ENCODE data around the gene DDB1. TPM values are rescaled to one million over a fixed set of nuclear protein-coding genes. Genes with fewer than 3 reads are reported as not detected.

The DDB1 gene
- polyA plus RNA-seq, 3 donors: 52.2 to 107 (median 87.7) TPM

DNA sequence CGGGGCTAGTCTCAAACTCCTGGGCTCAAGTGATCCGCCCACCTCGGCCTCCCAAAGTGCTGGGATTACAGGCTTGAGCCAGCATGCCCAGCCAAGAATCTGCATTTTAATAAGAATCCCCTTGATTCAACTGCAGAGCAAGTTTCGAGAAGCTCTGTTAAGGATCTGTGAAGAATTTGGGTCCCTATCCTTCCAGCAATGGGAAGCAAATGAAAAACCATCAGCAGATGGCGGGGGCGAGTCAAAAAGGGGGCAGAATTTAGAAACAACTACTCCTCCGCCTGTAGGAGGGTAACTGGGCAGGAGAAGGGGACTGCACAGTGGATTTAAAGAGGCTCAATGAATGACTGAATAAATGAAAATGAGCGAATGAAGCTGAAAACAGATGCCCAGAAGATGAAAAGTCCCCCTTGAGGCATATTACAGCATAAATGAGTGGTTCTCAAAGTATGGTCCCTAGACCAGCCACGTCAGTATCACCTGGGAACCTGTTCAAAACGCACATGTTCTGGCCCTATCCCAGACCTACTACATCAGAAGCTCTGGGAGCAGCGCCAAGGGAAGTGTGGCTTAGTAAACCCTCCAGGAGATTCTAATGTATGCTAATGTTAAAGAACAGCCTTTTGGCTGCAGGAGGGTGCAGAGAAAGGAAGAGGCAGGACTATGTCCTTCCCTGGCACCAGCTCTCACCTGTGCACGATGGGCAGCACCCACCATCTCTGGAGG lies 52.8 kb downstream of the DDB1 start:
- 72 to 88% (median 85%) methylated on average over 12 of the region's 12 CpGs for WGBS, 3 donors
- H3K27ac ChIP-seq (ENCODE audit: low read depth, low read length): no peak overlapping the region

DNA sequence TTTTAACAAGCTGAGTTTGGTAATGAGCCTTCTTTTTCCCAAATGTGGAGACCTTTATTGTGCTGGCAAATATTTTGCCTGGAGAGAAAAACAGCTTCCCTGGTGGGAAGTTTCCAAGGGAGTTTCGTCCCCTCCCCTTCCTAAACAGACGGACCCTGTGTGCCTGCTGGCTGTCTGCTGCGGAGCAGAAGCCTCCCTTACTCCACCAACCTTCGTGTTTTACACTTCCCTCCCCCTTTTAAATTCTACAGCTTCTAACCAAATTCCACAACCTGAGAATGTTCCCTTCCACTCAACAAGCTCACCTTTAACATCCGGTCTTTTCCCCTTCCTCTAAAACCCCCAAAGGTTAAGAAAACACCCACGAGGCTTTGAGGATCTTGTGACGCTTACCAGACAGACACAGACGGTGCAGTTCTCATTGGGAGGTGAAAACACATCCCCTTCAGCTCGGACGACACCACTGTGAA lies 54.9 kb downstream of the DDB1 start:
- no peak overlapping the region for H3K27ac ChIP-seq (ENCODE audit: low read depth, low read length)
- 58 to 74% (median 72%) methylated on average over 10 of the region's 10 CpGs for WGBS, 3 donors

DNA sequence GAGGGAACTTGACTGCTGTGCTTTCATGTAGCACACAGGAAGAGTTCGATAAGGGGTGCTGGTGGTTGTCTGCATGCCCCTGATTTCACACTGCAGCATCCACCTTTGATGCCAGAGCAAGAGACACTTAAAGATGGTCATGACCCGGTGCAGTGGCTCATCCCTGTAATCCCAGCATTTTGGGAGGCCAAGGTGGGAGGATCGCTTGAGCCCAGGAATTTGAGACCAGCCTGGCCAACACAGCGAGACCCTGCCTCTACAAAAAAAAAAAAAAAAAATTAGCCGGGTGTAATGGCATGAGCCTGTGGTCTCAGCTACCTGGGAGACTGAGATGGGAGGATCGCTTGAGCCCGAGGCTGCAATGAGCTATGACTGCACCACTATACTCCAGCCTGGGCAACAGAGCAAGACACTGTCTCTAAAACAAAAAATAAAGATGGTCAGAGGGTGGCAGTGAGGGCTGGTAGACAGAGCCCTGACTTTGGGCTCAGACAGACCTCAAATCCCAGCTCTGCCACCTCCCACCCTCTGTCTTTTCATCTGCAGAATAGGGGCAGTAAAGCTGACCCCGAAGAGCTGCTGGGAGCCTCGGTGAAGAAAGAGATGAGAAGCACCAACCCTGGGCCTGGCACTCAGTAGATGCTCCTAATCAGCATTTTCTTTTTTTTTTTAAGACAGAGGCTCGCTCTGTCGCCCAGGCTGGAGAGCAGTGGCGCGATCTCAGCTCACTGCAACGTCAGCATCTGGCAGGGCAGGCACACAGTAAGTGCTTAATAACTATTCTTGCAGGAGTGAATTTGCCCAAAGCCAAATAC lies 55.5 kb downstream of the DDB1 start:
- H3K27ac ChIP-seq (ENCODE audit: low read depth, low read length): no peak overlapping the region
- WGBS, 3 donors: 87 to 90% (median 90%) methylated on average over 14 of the region's 14 CpGs

DNA sequence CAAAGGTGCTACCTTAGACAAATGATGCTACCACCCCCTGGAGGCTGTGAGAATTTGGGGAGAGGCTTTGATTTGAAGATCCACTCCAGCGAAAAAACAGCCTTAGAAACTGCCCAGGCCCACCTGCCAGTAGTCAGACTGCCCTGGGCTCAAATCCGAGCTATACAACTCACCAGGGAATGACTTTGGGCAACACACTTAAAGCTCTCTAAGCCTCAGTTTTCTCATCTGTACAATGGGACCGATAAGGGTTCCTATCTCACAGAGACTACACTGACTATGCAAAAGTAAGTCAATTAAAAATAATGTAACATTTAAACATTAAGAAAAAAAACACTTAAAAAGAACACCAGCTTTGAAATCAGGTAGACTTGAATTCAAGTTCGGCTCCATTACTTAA lies 57.7 kb downstream of the DDB1 start:
- WGBS, 3 donors: 89 to 96% (median 94%) methylated on average over 4 of the region's 4 CpGs
- no peak overlapping the region for H3K27ac ChIP-seq (ENCODE audit: low read depth, low read length)

DNA sequence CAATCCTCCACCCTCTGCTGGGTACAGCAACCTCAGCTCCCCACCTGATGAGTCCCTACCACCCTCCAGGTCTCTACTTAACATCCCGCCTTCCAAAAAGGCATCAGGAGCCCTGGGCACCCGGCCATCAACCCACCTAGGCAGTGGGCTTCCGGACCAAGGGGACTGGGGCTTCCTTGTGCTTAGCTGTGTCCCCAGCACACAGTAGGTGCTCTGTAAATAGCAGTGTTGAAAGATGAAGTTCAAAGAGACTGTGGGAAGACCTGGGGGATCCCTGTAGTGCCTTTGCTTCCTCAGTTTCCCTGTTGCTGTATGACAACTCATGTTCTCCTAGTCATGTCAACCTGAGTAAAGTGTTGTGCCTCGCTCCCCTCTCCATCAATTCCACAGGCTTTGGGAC lies 58.8 kb downstream of the DDB1 start:
- 90 to 99% (median 95%) methylated on average over 4 of the region's 4 CpGs for WGBS, 3 donors
- no peak overlapping the region for H3K27ac ChIP-seq (ENCODE audit: low read depth, low read length)

DNA sequence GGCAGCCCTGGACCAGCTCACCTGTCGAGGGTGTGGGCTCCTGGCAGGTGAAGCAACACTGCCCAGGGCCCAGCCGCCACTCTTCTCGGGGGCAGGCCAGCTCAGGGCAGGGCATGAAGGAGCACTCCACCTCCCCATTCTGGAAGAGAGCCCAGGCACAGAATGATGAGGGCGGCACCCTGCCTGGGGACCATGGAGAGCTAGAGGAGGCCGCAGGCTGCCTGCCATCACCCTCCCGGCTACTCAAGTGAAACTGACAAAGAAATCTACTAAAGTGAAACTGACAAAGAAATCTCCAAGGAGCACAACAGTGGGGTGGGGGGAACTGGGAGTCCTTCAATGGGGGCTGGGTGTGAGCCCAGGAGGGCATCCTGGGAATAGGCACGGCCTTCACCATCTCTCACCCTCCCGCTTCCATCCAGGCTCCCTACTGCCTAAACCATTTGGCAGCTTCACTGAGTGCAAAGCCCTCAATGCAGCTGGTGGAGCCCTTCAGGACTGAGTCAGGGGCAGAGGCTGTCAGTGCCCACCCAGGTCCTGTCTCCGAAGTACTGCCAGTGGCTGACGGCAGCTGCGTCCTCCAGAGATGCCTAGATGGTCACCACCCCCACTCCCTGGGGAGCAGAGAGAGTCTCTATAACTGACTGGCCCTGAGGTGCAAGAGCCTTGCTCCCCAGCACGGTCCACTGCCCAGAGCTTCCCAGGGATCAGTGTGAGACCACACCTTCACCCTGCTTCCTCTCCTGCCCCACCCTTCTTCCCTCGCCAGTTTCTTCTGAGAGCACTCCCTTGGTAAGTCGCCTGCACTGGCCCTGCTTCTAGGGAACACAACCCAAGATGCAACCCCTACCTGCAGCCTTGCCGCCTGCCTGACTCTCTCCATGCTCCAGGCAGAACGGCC lies 59.5 kb downstream of the DDB1 start:
- WGBS, 3 donors: 71 to 73% (median 73%) methylated on average over 15 to 16 of the region's 16 CpGs
- H3K27ac ChIP-seq (ENCODE audit: low read depth, low read length): no peak overlapping the region

DNA sequence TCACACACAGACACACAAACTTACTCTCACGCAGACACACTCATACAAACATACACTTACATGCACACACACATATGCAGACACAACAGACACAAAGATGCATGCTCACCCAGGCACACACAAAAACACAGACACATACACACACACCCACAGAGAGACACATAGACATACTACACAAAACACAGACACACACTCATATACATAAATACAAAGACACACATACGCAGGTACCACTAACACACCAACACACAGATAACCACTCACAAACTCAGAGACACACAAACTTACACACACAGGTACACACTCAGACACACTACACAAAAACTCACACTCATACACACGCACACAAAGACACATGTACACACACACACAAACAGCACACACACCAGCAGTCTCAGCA lies 60.2 kb downstream of the DDB1 start:
- 91 to 97% (median 95%) methylated on average over 3 of the region's 3 CpGs for whole genome bisulfite sequencing, 3 donors
- no peak overlapping the region for H3K27ac ChIP-seq (ENCODE audit: low read depth, low read length)

DNA sequence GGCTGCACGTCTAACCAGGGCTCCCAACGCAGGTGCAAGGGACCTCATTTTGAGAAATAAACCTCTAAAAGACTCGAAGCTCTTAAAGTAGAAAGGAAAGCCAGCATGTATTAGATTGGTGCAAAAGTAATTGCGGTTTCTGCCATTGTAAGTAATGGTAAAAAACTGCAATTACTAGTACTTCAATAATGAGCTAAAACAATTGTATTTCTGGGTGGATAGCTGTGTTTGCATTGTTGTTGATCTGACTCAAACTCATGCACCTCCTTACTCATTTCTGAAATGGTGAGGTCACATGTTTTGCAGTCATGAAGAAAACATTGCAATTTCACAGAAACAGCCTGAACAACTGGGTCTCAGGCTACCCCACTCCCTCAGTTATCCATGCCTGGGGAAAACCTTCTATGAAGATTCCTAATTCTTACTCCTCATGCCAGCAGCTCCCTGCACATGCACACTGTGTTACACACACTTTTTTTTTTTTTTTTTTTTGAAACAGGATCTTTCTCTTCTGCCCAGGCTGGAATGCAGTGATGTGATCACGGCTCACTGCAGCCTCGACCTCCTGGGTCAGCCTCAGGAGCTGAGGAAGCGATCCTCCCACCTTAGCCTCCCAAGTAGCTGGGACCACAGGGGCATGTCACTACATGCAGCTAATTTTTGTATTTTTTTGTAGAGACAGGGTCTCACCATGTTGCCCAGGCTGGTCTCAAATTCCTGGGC lies 62.4 kb downstream of the DDB1 start:
- H3K27ac ChIP-seq (ENCODE audit: low read depth, low read length): no peak overlapping the region
- 83 to 92% (median 91%) methylated on average over 7 of the region's 7 CpGs for WGBS, 3 donors

DNA sequence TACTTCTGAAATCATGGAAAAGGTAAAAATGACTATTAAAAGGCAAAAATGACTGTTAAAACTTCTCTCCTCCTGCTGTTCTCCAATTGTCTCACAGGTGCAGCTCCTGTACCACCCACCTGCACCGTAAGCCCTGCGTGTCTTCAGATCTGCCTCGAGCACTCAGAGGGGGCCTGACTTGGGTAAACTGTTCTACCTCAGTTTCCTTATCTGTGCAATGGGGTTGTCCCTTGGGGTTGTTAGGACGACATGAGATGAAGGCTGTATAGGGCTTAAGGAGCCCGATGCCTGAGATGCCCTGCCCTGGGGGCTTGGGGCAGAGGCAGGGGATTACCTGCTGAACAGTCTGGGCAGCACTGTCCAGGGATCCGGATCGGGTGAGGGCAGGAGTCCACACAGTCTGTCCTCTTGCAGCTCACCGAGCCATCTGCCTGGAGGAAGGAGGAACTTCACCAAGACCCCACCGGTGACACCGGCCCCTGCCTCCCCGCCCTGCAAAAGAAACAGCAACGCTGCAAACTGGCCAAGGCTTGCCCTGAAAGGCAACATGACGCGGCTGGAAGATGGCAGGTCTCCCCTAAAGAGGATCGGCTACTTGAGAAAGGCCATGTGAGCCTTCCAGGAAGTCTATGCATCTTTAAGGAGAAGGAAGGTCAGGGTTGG lies 64.2 kb downstream of the DDB1 start:
- 87 to 91% (median 90%) methylated on average over 15 of the region's 15 CpGs for WGBS, 3 donors
- H3K27ac ChIP-seq (ENCODE audit: low read depth, low read length): no peak overlapping the region

DNA sequence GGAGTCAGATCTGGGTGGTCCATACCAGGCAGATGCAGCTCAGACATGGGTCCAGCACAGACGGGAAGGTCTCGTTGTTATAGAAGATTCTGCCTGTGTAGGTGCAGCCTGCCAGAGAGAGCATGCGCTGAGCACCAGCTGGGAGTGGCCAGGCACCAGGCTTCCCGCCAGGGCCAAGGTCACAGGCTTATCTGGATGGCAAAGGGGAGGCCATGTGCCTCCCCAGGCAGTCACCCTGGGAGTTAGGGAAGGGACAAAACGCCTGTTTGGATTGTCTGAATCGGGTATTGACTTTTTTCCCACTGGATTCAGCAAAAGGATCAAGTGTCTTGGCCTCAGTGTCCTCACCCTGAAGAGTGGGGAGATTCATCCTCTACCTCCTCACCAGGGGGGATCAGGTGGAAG lies 65.5 kb downstream of the DDB1 start:
- 32 to 68% (median 63%) methylated on average over 6 of the region's 6 CpGs for WGBS, 3 donors
- no peak overlapping the region for H3K27ac ChIP-seq (ENCODE audit: low read depth, low read length)

DNA sequence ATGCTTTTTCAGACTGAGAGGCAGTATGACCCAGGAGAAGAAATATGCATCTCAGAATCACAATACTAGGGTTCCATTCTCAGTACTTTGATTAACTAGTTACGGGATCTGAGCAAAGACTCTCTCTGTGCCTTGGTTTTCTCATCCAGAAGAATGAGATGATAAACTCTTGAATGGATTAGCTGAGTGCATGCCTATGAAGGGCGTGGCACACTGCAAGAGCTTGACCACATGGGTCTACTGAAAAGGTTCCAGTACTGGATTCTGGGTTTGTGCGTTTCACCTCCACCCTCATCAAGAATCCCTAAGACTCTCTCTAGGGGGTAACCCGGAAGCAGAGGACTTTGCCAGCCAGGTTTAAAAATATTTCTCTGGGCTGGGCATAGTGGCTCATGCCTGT lies 66.3 kb downstream of the DDB1 start:
- no peak overlapping the region for H3K27ac ChIP-seq (ENCODE audit: low read depth, low read length)
- 84 to 89% (median 86%) methylated on average over 4 of the region's 4 CpGs for WGBS, 3 donors

DNA sequence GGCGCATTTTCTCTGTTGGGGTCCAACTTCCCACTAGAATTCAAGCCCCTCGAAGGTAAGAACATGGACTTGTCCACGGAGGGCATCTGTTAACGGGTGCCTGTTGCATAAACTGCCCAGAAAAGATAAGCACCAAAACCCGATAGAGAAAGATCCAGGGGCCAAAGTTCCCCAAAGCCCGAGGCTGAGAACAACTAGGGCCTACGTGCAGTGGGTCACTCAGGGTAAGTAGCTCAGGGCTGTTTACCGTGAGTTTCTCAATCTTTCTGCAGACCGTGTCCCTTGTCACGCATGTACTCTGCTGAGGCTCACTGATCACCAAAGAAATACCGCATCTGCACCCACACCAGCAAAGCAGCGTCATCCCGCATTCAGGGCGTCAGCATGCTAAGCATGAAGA lies 67.5 kb downstream of the DDB1 start:
- H3K27ac ChIP-seq (ENCODE audit: low read depth, low read length): no peak overlapping the region
- 76 to 92% (median 92%) methylated on average over 14 of the region's 14 CpGs for WGBS, 3 donors

DNA sequence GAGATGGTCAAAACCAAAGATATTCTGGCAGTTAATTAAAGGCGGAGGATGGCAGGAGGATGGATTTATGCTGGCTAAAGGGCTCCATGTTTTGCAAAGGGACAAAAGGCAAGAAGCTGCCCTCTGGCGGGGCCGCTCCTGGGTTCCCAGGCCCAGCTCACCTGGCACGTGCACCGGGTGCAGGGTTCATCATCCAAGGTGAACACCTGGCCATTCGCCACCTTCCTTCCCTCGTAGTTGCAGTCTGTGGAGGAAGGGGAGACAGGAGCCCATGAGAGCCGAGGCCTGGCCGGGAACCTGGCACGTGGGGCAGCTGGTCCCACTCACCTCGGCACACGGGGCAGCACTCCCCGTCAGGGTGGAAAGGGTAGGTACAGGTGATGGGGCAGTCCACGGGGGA lies 68.1 kb downstream of the DDB1 start:
- WGBS, 3 donors: 55 to 94% (median 92%) methylated on average over 14 of the region's 14 CpGs
- no peak overlapping the region for H3K27ac ChIP-seq (ENCODE audit: low read depth, low read length)

DNA sequence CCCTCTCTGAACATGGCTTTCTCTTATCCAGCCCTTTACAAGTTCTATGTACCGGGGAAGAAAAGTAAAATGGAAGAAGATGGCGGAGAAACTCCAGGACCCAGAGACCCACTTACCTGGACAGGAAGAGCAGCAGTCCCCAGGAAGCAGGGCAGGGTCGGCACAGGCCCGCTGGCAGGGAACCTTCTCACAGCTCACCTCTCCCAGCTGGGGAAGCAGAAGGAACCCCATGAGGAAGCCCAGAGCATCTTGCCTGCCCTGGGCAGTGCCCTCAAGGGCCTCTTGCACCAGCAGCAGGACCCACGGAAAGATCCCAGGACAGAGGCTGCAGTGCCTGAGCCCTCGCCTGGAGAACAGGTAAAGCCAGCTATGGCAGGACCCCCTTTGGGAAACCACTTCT lies 68.5 kb downstream of the DDB1 start:
- H3K27ac ChIP-seq (ENCODE audit: low read depth, low read length): no peak overlapping the region
- WGBS, 3 donors: 93 to 97% (median 94%) methylated on average over 6 of the region's 6 CpGs

DNA sequence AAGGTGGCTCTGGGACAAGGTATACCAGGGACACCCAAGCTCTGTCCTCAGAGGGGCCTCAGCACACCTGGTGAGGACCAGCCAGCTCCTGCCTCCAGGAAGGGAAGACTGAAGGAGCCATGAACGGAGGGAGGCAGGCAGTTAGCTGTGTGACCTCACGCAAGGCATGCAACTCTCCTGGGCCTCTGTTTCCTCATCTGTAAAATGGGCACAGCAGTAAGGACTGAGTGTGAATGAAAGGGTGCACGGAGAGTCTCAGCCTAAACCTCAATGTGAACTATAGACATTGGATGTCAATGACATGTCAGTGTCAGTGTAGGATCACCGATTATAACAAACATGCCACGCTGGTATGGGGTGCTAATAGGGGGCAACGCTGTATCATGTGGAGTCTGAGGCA lies 73.5 kb downstream of the DDB1 start:
- H3K27ac ChIP-seq (ENCODE audit: low read depth, low read length): no peak overlapping the region
- 89 to 97% (median 95%) methylated on average over 6 of the region's 6 CpGs for WGBS, 3 donors

DNA sequence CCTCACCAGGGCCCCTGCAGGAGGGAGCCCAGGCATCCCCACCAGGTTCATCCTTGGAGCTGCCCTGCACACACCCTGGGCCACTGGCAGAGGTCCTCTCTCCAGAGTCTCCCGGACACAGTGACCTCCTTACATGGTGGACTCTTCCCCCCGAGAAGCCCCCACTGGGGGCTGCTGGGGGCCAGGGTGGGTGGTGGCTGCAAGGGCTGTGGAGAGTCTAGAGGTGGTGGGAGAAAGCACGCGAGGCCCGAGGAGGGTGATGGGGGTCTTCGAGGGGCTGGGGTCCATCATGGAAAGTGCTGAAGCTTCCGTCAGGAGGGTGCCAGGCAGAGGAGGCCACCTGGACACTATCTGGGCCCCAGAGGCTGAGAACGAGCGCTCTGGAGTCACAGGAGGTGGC lies 74.4 kb downstream of the DDB1 start:
- 80 to 87% (median 80%) methylated on average over 9 of the region's 9 CpGs for WGBS, 3 donors
- no peak overlapping the region for H3K27ac ChIP-seq (ENCODE audit: low read depth, low read length)

DNA sequence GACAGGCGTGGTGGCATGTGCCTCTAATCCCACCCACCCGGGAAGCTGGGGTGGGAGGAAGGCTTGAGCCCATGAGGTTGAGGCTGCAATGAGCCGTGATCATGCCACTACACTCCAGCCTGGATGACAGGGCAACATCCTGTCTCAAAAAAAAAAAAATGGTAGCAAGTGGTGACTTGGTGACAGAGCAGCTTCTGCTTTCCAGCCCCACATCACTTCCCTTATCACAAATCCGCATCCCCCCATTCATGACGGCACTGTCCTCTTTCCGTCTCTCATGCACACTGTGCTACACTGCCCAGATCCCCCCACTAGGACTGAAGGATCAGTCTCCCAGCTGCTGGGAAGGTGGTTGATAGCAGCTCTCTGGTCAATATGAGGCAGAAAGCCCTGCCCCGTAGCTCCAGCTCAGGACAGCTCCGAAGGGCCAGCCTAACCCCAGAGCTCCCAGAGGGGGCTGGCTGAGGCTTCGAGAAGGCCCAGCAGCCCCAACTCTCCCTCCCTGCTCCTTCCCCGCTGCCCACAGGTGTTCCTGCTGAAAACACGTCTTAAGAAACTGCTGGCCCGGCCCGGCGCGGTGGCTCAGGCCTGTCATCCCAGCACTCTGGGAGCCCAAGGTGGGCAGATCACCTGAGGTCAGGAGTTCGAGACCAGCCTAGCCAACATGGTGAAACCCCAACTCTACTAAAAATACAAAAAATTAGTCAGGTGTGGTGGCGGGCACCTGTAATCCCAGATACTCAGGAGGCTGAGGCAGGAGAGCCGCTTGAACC lies 76.0 kb downstream of the DDB1 start:
- no peak overlapping the region for H3K27ac ChIP-seq (ENCODE audit: low read depth, low read length)
- WGBS, 3 donors: 85 to 90% (median 89%) methylated on average over 18 of the region's 18 CpGs

Measured in adipose tissue (tissue), 3 donors.